HPDE6-E6E7 (cell line): ENCODE data around the gene LRP3.
"Not testable (repeated sequence)": the region's sequence is repeated elsewhere in the genome, so short reads cannot be mapped to it uniquely, and the experiment has no call there.

Experiments used
- DNase-seq: peaks from one replicate; pipeline ENCODE4 v3.0.0; 2011; ENCODE audit warnings: missing footprints; ENCODE audit errors: extremely low spot score

The LRP3 gene

GRCh38 chr19:33202546-33203507 is 8.7 kb downstream of the LRP3 start:
- DNase-seq, result no peak

- DNase-seq, result no peak
Measured at GRCh38 chr19:33203529-33203928, 9.4 kb downstream of the LRP3 start.

GRCh38 chr19:33204136-33204973 is 10.2 kb downstream of the LRP3 start:
- no peak for DNase-seq

GRCh38 chr19:33205110-33205509 is 11.0 kb downstream of the LRP3 start:
- no peak for DNase-seq

GRCh38 chr19:33205531-33206260 is 11.6 kb downstream of the LRP3 start:
- DNase-seq, result no peak

- DNase-seq, result no peak
Measured at GRCh38 chr19:33206261-33207039, 12.3 kb downstream of the LRP3 start.

- no peak for DNase-seq
Measured at GRCh38 chr19:33207040-33207620, 13.0 kb downstream of the LRP3 start.

- DNase-seq, result no peak
Measured at GRCh38 chr19:33207903-33208302, 13.8 kb downstream of the LRP3 start.

GRCh38 chr19:33208371-33208895 is 14.3 kb downstream of the LRP3 start:
- DNase-seq, result no peak

- no peak for DNase-seq
Measured at GRCh38 chr19:33208904-33209849, 15.0 kb downstream of the LRP3 start.

- DNase-seq, result not testable (repeated sequence)
Measured at GRCh38 chr19:33209850-33210230, 15.7 kb downstream of the LRP3 start.

- no peak for DNase-seq
Measured at GRCh38 chr19:33210266-33210940, 16.3 kb downstream of the LRP3 start.

GRCh38 chr19:33211794-33212435 is 17.8 kb downstream of the LRP3 start:
- no peak for DNase-seq

GRCh38 chr19:33212436-33213172 is 18.5 kb downstream of the LRP3 start:
- DNase-seq, result no peak

- no peak for DNase-seq
Measured at GRCh38 chr19:33214596-33214995, 20.5 kb downstream of the LRP3 start.

- no peak for DNase-seq
Measured at GRCh38 chr19:33215438-33216197, 21.5 kb downstream of the LRP3 start.
